ENCODE data around the gene CCL7.

Gene CCL7

DNA sequence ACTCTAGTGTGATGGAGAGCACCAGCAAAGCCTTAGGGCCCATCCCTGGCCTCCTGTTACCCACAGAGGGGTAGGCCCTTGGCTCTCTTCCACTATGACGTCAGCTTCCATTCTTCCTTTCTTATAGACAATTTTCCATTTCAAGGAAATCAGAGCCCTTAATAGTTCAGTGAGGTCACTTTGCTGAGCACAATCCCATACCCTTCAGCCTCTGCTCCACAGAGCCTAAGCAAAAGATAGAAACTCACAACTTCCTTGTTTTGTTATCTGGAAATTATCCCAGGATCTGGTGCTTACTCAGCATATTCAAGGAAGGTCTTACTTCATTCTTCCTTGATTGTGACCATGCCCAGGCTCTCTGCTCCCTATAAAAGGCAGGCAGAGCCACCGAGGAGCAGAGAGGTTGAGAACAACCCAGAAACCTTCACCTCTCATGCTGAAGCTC is 49.0 kb downstream of the CCL7 start, which contains the start of gene CCL8:
CCL8 (plus strand) TSS at position 397 of the 445 bp plus-strand sequence. CDS start 67 bp downstream, outside the sequence.
- TF ChIP-seq ZFP3 (CRISPR knock-in tag; IDR thresholded peaks at IDR 0.05) (no peak), PPARA (CRISPR knock-in tag; IDR thresholded peaks at IDR 0.05; ENCODE audit: borderline replicate concordance) (no peak), ZNF8 (CRISPR knock-in tag; IDR thresholded peaks at IDR 0.05) (no peak), GLIS3 (CRISPR knock-in tag; IDR thresholded peaks at IDR 0.05) (no peak), TCF4 (CRISPR knock-in tag; IDR thresholded peaks at IDR 0.05; ENCODE audit: borderline replicate concordance) (no peak), ZNF565 (CRISPR knock-in tag; conservative IDR thresholded peaks at IDR 0.05; ENCODE audit: low read depth) (no peak), ZNF70 (CRISPR knock-in tag; IDR thresholded peaks at IDR 0.05) (no peak), ESRRG (CRISPR knock-in tag; IDR thresholded peaks at IDR 0.05) (no peak), ZFP30 (CRISPR knock-in tag; IDR thresholded peaks at IDR 0.05) (no peak), ZC3H10 (CRISPR knock-in tag; IDR thresholded peaks at IDR 0.05) (no peak), CSDC2 (CRISPR knock-in tag; IDR thresholded peaks at IDR 0.05) (no peak)
- TF ChIP-seq, protein P1, sequence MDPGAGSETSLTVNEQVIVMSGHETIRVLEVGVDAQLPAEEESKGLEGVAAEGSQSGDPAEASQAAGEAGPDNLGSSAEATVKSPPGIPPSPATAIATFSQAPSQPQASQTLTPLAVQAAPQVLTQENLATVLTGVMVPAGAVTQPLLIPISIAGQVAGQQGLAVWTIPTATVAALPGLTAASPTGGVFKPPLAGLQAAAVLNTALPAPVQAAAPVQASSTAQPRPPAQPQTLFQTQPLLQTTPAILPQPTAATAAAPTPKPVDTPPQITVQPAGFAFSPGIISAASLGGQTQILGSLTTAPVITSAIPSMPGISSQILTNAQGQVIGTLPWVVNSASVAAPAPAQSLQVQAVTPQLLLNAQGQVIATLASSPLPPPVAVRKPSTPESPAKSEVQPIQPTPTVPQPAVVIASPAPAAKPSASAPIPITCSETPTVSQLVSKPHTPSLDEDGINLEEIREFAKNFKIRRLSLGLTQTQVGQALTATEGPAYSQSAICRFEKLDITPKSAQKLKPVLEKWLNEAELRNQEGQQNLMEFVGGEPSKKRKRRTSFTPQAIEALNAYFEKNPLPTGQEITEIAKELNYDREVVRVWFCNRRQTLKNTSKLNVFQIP (CRISPR knock-in tag; IDR thresholded peaks at IDR 0.05; ENCODE audit: borderline replicate concordance, low read depth), result no peak
- TF ChIP-seq, protein P2, sequence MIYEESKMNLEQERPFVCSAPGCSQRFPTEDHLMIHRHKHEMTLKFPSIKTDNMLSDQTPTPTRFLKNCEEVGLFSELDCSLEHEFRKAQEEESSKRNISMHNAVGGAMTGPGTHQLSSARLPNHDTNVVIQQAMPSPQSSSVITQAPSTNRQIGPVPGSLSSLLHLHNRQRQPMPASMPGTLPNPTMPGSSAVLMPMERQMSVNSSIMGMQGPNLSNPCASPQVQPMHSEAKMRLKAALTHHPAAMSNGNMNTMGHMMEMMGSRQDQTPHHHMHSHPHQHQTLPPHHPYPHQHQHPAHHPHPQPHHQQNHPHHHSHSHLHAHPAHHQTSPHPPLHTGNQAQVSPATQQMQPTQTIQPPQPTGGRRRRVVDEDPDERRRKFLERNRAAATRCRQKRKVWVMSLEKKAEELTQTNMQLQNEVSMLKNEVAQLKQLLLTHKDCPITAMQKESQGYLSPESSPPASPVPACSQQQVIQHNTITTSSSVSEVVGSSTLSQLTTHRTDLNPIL (CRISPR knock-in tag; IDR thresholded peaks at IDR 0.05; ENCODE audit: low read depth), result no peak
- TF ChIP-seq, protein P3, sequence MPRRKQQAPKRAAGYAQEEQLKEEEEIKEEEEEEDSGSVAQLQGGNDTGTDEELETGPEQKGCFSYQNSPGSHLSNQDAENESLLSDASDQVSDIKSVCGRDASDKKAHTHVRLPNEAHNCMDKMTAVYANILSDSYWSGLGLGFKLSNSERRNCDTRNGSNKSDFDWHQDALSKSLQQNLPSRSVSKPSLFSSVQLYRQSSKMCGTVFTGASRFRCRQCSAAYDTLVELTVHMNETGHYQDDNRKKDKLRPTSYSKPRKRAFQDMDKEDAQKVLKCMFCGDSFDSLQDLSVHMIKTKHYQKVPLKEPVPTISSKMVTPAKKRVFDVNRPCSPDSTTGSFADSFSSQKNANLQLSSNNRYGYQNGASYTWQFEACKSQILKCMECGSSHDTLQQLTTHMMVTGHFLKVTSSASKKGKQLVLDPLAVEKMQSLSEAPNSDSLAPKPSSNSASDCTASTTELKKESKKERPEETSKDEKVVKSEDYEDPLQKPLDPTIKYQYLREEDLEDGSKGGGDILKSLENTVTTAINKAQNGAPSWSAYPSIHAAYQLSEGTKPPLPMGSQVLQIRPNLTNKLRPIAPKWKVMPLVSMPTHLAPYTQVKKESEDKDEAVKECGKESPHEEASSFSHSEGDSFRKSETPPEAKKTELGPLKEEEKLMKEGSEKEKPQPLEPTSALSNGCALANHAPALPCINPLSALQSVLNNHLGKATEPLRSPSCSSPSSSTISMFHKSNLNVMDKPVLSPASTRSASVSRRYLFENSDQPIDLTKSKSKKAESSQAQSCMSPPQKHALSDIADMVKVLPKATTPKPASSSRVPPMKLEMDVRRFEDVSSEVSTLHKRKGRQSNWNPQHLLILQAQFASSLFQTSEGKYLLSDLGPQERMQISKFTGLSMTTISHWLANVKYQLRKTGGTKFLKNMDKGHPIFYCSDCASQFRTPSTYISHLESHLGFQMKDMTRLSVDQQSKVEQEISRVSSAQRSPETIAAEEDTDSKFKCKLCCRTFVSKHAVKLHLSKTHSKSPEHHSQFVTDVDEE (CRISPR knock-in tag; IDR thresholded peaks at IDR 0.05), result no peak
- no peak for ATAC-seq

All from SK-N-SH treated with all-trans-retinoic acid at 6 μM for 48 hours (cell line).